H1 (cell line): ENCODE data around the gene SOX6. TPM values are rescaled to one million over a fixed set of nuclear protein-coding genes. Genes with fewer than 3 reads are reported as not detected.

ENCODE experiments used
- CTCF ChIA-PET: fragments of 300-600 bp; sonication (Branson Sonifier 250); formaldehyde crosslinking; loops from one replicate; lab custom pipeline; 2021; ENCODE audit not compliant: partially characterized antibody; lab: Charles Lee
- POLR2A ChIA-PET: fragments of 300-600 bp; sonication (Branson Sonifier 250); formaldehyde crosslinking; loops from one replicate; lab custom pipeline; 2021; ENCODE audit warnings: inconsistent platforms; ENCODE audit not compliant: partially characterized antibody; lab: Charles Lee
- DNase-seq, 2 experiments: peaks; one replicate each; pipeline versions ENCODE4 v3.0.0 to v3.0.0-alpha.2; 2010 to 2022; ENCODE audit warnings: low spot score in 2 of 2, low read depth in 1 of 2, mixed read lengths in 1 of 2
- FAIRE-seq: peaks from 2 replicates; lab custom pipeline; 2011; peaks lifted over from hg19 to GRCh38; lab: Jason Lieb, UNC
- H2AFZ ChIP-seq: 2 replicates; pipeline ENCODE4 v1.8.1; 2012; ENCODE audit warnings: low read length, inconsistent platforms
- H2AK5ac ChIP-seq: 2 replicates; pipeline ENCODE4 v1.6.1; 2013; ENCODE audit warnings: low read depth, low read length
- H2BK120ac ChIP-seq: replicated peaks from 2 replicates; pipeline ENCODE3; 2013; ENCODE audit warnings: low read depth, low read length, inconsistent platforms
- H2BK12ac ChIP-seq: 2 replicates; pipeline ENCODE4 v1.6.1; 2013; ENCODE audit warnings: low read depth, low read length
- H2BK15ac ChIP-seq: 2 replicates; pipeline ENCODE4 v1.6.1; 2013; ENCODE audit warnings: low read length
- H2BK20ac ChIP-seq: 2 replicates; pipeline ENCODE4 v1.6.1; 2013; ENCODE audit warnings: low read length
- H2BK5ac ChIP-seq: 2 replicates; pipeline ENCODE4 v1.6.1; 2013; ENCODE audit warnings: low read depth, low read length
- H3K14ac ChIP-seq: 2 replicates; pipeline ENCODE4 v1.6.1; 2013; ENCODE audit warnings: inconsistent platforms; ENCODE audit not compliant: insufficient read length
- H3K18ac ChIP-seq: 2 replicates; pipeline ENCODE4 v1.6.1; 2013; ENCODE audit warnings: low read length; ENCODE audit errors: extremely low read depth
- H3K23ac ChIP-seq: 2 replicates; pipeline ENCODE4 v1.6.1; 2013; ENCODE audit warnings: inconsistent platforms; ENCODE audit not compliant: insufficient read length
- H3K23me2 ChIP-seq: 2 replicates; pipeline ENCODE4 v1.6.1; 2013; ENCODE audit warnings: low read depth, low read length
- H3K27ac ChIP-seq: 2 replicates; pipeline ENCODE4 v1.6.1; 2011; ENCODE audit warnings: low read depth, low read length, inconsistent platforms
- H3K27me3 ChIP-seq, 4 experiments: replicated peaks in 1 of 4; 1 replicate in 1 of 4; 2 replicates in 3 of 4; pipeline versions ENCODE4 v1.6.1 to v1.8.1; 2011 to 2013; ENCODE audit warnings: low read length in 3 of 4, mild to moderate bottlenecking in 3 of 4, inconsistent platforms in 2 of 4, mixed read lengths in 2 of 4, moderate library complexity in 1 of 4; ENCODE audit not compliant: control insufficient read depth in 3 of 4, insufficient read depth in 3 of 4; ENCODE audit errors: extremely low read depth in 1 of 4
- H3K36me3 ChIP-seq, 4 experiments: 2 replicates each; pipeline versions ENCODE4 v1.6.1 to v1.8.1; 2011 to 2013; ENCODE audit warnings: mild to moderate bottlenecking in 4 of 4, low read length in 3 of 4, moderate library complexity in 2 of 4, control low read depth in 1 of 4, inconsistent platforms in 1 of 4; ENCODE audit not compliant: insufficient read depth in 4 of 4, control insufficient read depth in 2 of 4
- H3K4ac ChIP-seq: replicated peaks from 2 replicates; pipeline ENCODE3; 2013; ENCODE audit warnings: low read length, low read depth, mixed read lengths, inconsistent platforms; ENCODE audit not compliant: insufficient read length
- H3K4me1 ChIP-seq, 4 experiments: replicated peaks in 1 of 4; 1 replicate in 1 of 4; 2 replicates in 3 of 4; pipeline versions ENCODE4 v1.6.1 to v1.8.1; 2011 to 2013; ENCODE audit warnings: low read length in 3 of 4, inconsistent platforms in 2 of 4, mixed read lengths in 1 of 4; ENCODE audit not compliant: insufficient read depth in 4 of 4, control insufficient read depth in 3 of 4
- H3K4me2 ChIP-seq, 2 experiments: 2 replicates each; pipeline versions ENCODE4 v1.6.1 to v1.8.1; 2011 to 2013; ENCODE audit warnings: low read depth in 2 of 2, low read length in 2 of 2, control low read depth in 1 of 2, inconsistent platforms in 1 of 2, mild to moderate bottlenecking in 1 of 2; ENCODE audit not compliant: insufficient read depth in 1 of 2
- H3K4me3 ChIP-seq, 4 experiments: fragments of 200-600, 300-600 bp in 1 of 4; sonication (generic), shearing (Covaris generic), sonication (Bioruptor Twin) in 1 of 4; 2 replicates each; pipeline versions ENCODE4 v1.5.1 to v1.8.1; 2011 to 2016; ENCODE audit warnings: low read length in 4 of 4, low read depth in 3 of 4, control low read depth in 2 of 4, inconsistent platforms in 2 of 4, mild to moderate bottlenecking in 2 of 4, mixed read lengths in 1 of 4, moderate library complexity in 1 of 4; ENCODE audit not compliant: insufficient read depth in 2 of 4; ENCODE audit errors: extremely low read depth in 1 of 4
- H3K56ac ChIP-seq: replicated peaks from 2 replicates; pipeline ENCODE3; 2013; ENCODE audit warnings: low read depth, mild to moderate bottlenecking, mixed read lengths, low read length, inconsistent platforms; ENCODE audit not compliant: insufficient read length
- H3K79me1 ChIP-seq: 2 replicates; pipeline ENCODE4 v1.6.1; 2013; ENCODE audit warnings: low read depth, low read length, control low read depth
- H3K79me2 ChIP-seq, 2 experiments: 2 replicates each; pipeline versions ENCODE4 v1.6.1 to v1.8.1; 2012 to 2013; ENCODE audit warnings: low read length in 2 of 2, mild to moderate bottlenecking in 2 of 2, inconsistent platforms in 1 of 2; ENCODE audit not compliant: insufficient read depth in 2 of 2, control insufficient read depth in 1 of 2
- H3K9ac ChIP-seq, 4 experiments: replicated peaks in 1 of 4; 1 replicate in 1 of 4; 2 replicates in 3 of 4; pipeline versions ENCODE4 v1.6.1 to v1.8.1; 2011 to 2013; ENCODE audit warnings: low read depth in 3 of 4, low read length in 3 of 4, control low read depth in 2 of 4, mild to moderate bottlenecking in 2 of 4, moderate library complexity in 2 of 4, inconsistent platforms in 1 of 4; ENCODE audit errors: extremely low read depth in 1 of 4
- H3K9me3 ChIP-seq, 2 experiments: 2 replicates each; pipeline versions ENCODE4 v1.6.1 to v1.8.1; 2012 to 2013; ENCODE audit warnings: mild to moderate bottlenecking in 2 of 2, moderate library complexity in 2 of 2, control low read depth in 1 of 2, inconsistent platforms in 1 of 2, low read depth in 1 of 2, low read length in 1 of 2, mixed read lengths in 1 of 2; ENCODE audit not compliant: insufficient read depth in 2 of 2
- H4K20me1 ChIP-seq, 2 experiments: replicated peaks in 1 of 2; 2 replicates each; pipeline versions ENCODE3 to v1.8.1; 2011 to 2013; ENCODE audit warnings: inconsistent platforms in 2 of 2, low read length in 2 of 2, mild to moderate bottlenecking in 1 of 2; ENCODE audit not compliant: insufficient read depth in 2 of 2, control insufficient read depth in 1 of 2
- H4K5ac ChIP-seq: 2 replicates; pipeline ENCODE4 v1.6.1; 2013; ENCODE audit warnings: low read length, low read depth, mixed read lengths, inconsistent platforms; ENCODE audit not compliant: insufficient read length
- H4K8ac ChIP-seq: 2 replicates; pipeline ENCODE4 v1.8.0; 2013; ENCODE audit warnings: mild to moderate bottlenecking, moderate library complexity, low read length, inconsistent platforms; ENCODE audit not compliant: insufficient read depth; ENCODE audit errors: extremely low read depth
- H4K91ac ChIP-seq: replicated peaks from 2 replicates; pipeline ENCODE3; 2013; ENCODE audit warnings: low read length, mixed read lengths, inconsistent platforms; ENCODE audit not compliant: insufficient read length
- BCL11A ChIP-seq, 2 experiments: IDR thresholded peaks; one replicate each; pipeline ENCODE4 v1.6.1; 2011; ENCODE audit warnings: low read depth in 2 of 2, low read length in 2 of 2, mild to moderate bottlenecking in 2 of 2
- CBX5 ChIP-seq: fragments of 300-800, 300-1000 bp; sonication (generic); IDR thresholded peaks from 2 replicates; pipeline ENCODE4 v1.7.1; 2016; ENCODE audit warnings: antibody characterized with exemption, low read length, low read depth
- CEBPB ChIP-seq: IDR thresholded peaks from 2 replicates; pipeline ENCODE4 v1.6.1; 2012; ENCODE audit warnings: low read depth, low read length
- CHD1 ChIP-seq: IDR thresholded peaks from 2 replicates; pipeline ENCODE4 v1.6.1; 2012; ENCODE audit warnings: low read depth, low read length, improper control_type of control experiment
- CREB1 ChIP-seq: IDR thresholded peaks from 2 replicates; pipeline ENCODE4 v1.6.1; 2012; ENCODE audit warnings: inconsistent platforms
- GABPA ChIP-seq: IDR thresholded peaks from 2 replicates; pipeline ENCODE4 v1.6.1; 2011; ENCODE audit warnings: mild to moderate bottlenecking, low read length, moderate library complexity, borderline replicate concordance; ENCODE audit not compliant: insufficient read depth
- GTF2F1 ChIP-seq: IDR thresholded peaks from 2 replicates; pipeline ENCODE4 v1.6.1; 2012; ENCODE audit warnings: low read depth, low read length, improper control_type of control experiment, borderline replicate concordance
- JUND ChIP-seq: IDR thresholded peaks from 2 replicates; pipeline ENCODE4 v1.6.1; 2011; ENCODE audit warnings: mild to moderate bottlenecking, improper control_type of control experiment, low read length
- POLR2A ChIP-seq, 2 experiments: IDR thresholded peaks; 1 replicate in 1 of 2; 2 replicates in 1 of 2; pipeline ENCODE4 v1.6.1; 2011; ENCODE audit warnings: low read depth in 2 of 2, low read length in 2 of 2, mild to moderate bottlenecking in 2 of 2; ENCODE audit errors: control extremely low read depth in 1 of 2
- RFX5 ChIP-seq: IDR thresholded peaks from 2 replicates; pipeline ENCODE4 v1.6.1; 2011; ENCODE audit warnings: low read depth, low read length, improper control_type of control experiment, borderline replicate concordance
- RNF2 ChIP-seq: fragments of 200-900, 300-1000 bp; sonication (generic); IDR thresholded peaks from 2 replicates; pipeline ENCODE4 v1.7.1; 2016; ENCODE audit warnings: borderline replicate concordance, low read depth, mild to moderate bottlenecking, antibody characterized with exemption, low read length; ENCODE audit not compliant: poor library complexity, severe bottlenecking; ENCODE audit errors: missing control alignments
- SP1 ChIP-seq: IDR thresholded peaks from 2 replicates; pipeline ENCODE4 v1.6.1; 2011; ENCODE audit warnings: low read depth, low read length
- SUZ12 ChIP-seq: fragments of 200-600 bp; sonication (generic); IDR thresholded peaks from 2 replicates; pipeline ENCODE4 v1.6.1; 2012; ENCODE audit warnings: mild to moderate bottlenecking, inconsistent platforms, low read length, moderate library complexity, mixed read lengths
- TAF1 ChIP-seq: IDR thresholded peaks from 2 replicates; pipeline ENCODE4 v1.6.1; 2011; ENCODE audit warnings: mild to moderate bottlenecking, low read depth, low read length
- TAF7 ChIP-seq: optimal IDR thresholded peaks from 2 replicates; pipeline ENCODE3; 2011; ENCODE audit warnings: low read depth, mild to moderate bottlenecking, inconsistent platforms, low read length, moderate library complexity, borderline replicate concordance
- WGBS, 2 experiments: shearing (Covaris generic) in 1 of 2; methylation state at CpG; one replicate each; pipeline versions ENCODE4 v1.1.6 to v1.1.7; 2013 to 2015; ENCODE audit warnings: low lambda C conversion rate in 2 of 2, mixed read lengths in 2 of 2, inconsistent platforms in 1 of 2, low coverage in 1 of 2, missing lambda C conversion rate in 1 of 2; ENCODE audit not compliant: insufficient replicate concordance in 2 of 2, insufficient coverage in 1 of 2, insufficient read length in 1 of 2; ENCODE audit errors: extremely low coverage in 1 of 2, missing lambda C conversion rate in 1 of 2; 5-methylcytosine and 5-hydroxymethylcytosine counted together
- polyA plus RNA-seq, 7 experiments: library from polyadenylated mRNA; depleted of rRNA in 3 of 7; stranded (reverse) in 5 of 7; unstranded in 2 of 7; fragments of >200 nt in 5 of 7; fragments of 200-250 nt in 2 of 7; gene quantifications; 1 replicate in 5 of 7; 2 replicates in 1 of 7; 4 replicates in 1 of 7; pipeline versions ENCODE4 v1.2.1 to v1.2.3, GENCODE V29; 2011 to 2013; ENCODE audit warnings: missing spikeins in 2 of 7, mixed read lengths in 2 of 7
- total RNA-seq: library from RNA; stranded (reverse); fragmentation: NEBNext Ultra II Directional; extraction: Animal tissue kit (Norgen Biotek cat#: 25700); gene quantifications from 2 replicates; pipeline ENCODE4 v1.2.1, GENCODE V29; 2021

Gene SOX6
- total and polyA plus RNA-seq, 2 of the 8 experiments (the other 6 are each of a cell fraction or from before 2014, with no cell fraction given), result 0.09 TPM; not detected in 1

DNA sequence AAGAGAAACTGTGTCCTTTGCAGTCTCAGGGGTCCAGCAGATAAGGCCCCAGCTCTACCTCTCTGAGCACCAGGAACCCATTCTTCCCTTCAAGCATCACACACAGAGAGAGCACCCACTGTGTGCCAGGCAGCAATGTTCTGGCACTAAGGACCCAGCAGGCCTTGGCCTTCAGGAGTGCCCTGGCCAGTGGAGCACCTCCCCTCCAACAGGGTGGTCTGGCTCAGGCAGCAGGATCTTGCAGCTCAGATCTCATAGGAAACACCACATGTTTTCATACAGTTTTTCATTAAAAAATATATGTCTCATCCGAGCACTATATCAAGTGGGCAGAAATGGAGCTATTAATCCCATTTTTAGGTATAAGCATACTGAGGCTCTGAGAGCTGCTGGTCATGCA lies 410.6 kb downstream of the SOX6 start:
- ChIA-PET CTCF (interaction anchor here (0.7 to 2.9 kb wide), 9 partner anchors 9 to 668 kb away, joined by 3 to 14 read pairs (median 5); no protein-coding TSS in a partner anchor), POLR2A (no interaction called here)
- Histone ChIP-seq H2BK12ac (no peak overlapping the region), H4K8ac (no peak overlapping the region), H2BK20ac (no peak overlapping the region), H2AK5ac (no peak overlapping the region), H2BK5ac (no peak overlapping the region), H3K18ac (no peak overlapping the region), H2BK120ac (no peak overlapping the region), H3K23ac (no peak overlapping the region), H3K27ac (no peak overlapping the region), H4K20me1 (no peaks in the 10 kb centered on the region), H3K4me2 (no peak overlapping the region), H3K27me3 (peaks cover 0 to 9% (median 8%) of the 10 kb centered on the region in 4 experiments; a peak in 3 of 7 replicates), H3K36me3 (no peaks in the 10 kb centered on the region), H3K56ac (no peak overlapping the region), H3K4me1 (no peaks in the 10 kb centered on the region; a peak in 1 of 7 replicates), H4K5ac (no peak overlapping the region), H3K79me2 (no peaks in the 10 kb centered on the region), H3K9ac (no peak overlapping the region), H3K79me1 (no peaks in the 10 kb centered on the region), H3K4ac (no peak overlapping the region), H3K4me3 (no peak overlapping the region), H2BK15ac (no peak overlapping the region), H3K14ac (no peak overlapping the region), H2AFZ (no peak overlapping the region), H4K91ac (no peak overlapping the region), H3K23me2 (no peaks in the 10 kb centered on the region), H3K9me3 (no peaks in the 10 kb centered on the region)
- FAIRE-seq, result no peak
- TF ChIP-seq CEBPB, result no peak
- TF ChIP-seq SUZ12, result no peak
- no peak for TF ChIP-seq GTF2F1
- no peak for TF ChIP-seq BCL11A (IDR thresholded peaks at IDR 0.05; ENCODE audit: low read depth in 2 of 2, low read length in 2 of 2)
- no peak for TF ChIP-seq CBX5
- TF ChIP-seq TAF1, result no peak
- no peak for TF ChIP-seq RNF2
- TF ChIP-seq TAF7, result no peak
- TF ChIP-seq JUND, result no peak
- TF ChIP-seq POLR2A (IDR thresholded peaks at IDR 0.05; ENCODE audit: control extremely low read depth in 1 of 2, low read depth in 2 of 2, low read length in 2 of 2), result no peak
- TF ChIP-seq RFX5, result no peak
- no peak for TF ChIP-seq SP1
- no peak for TF ChIP-seq CREB1
- no peak for TF ChIP-seq GABPA
- no peak for TF ChIP-seq CHD1
- no peak for DNase-seq
- WGBS, 2 experiments, result 85% methylated on average over 1 of the region's 1 CpG; no CpG with 5 or more reads in 1 of the 2 experiments
